Ishikawa (cell line): Measurements from ENCODE around the gene SLCO3A1.

ENCODE experiments used
- CEBPB ChIP-seq: IDR thresholded peaks from 2 replicates; pipeline ENCODE4 v1.6.1; 2012
- CREB1 ChIP-seq: IDR thresholded peaks from 2 replicates; pipeline ENCODE4 v1.6.1; 2012; ENCODE audit warnings: low read depth
- EGR1 ChIP-seq: IDR thresholded peaks from 2 replicates; pipeline ENCODE4 v1.6.1; 2012
- EP300 ChIP-seq: IDR thresholded peaks from 2 replicates; pipeline ENCODE4 v1.6.1; 2012; ENCODE audit warnings: borderline replicate concordance
- FOXM1 ChIP-seq: IDR thresholded peaks from 2 replicates; pipeline ENCODE4 v1.6.1; 2012; ENCODE audit warnings: low read depth, borderline replicate concordance
- MAX ChIP-seq: IDR thresholded peaks from 2 replicates; pipeline ENCODE4 v1.6.1; 2012
- NFIC ChIP-seq: IDR thresholded peaks from 2 replicates; pipeline ENCODE4 v1.6.1; 2012
- RAD21 ChIP-seq: IDR thresholded peaks from 2 replicates; pipeline ENCODE4 v1.6.1; 2012; ENCODE audit warnings: low read depth
- REST ChIP-seq: IDR thresholded peaks from 2 replicates; pipeline ENCODE4 v1.6.1; 2012; ENCODE audit warnings: low read depth, mild to moderate bottlenecking
- TCF12 ChIP-seq: IDR thresholded peaks from 2 replicates; pipeline ENCODE4 v1.6.1; 2012; ENCODE audit warnings: low read depth
- TEAD4 ChIP-seq: IDR thresholded peaks from 2 replicates; pipeline ENCODE4 v1.6.1; 2012
- YY1 ChIP-seq: IDR thresholded peaks from 2 replicates; pipeline ENCODE4 v1.6.1; 2012; ENCODE audit warnings: low read depth
- ZBTB7A ChIP-seq: IDR thresholded peaks from 2 replicates; pipeline ENCODE4 v1.6.1; 2012; ENCODE audit warnings: low read depth

DNA sequence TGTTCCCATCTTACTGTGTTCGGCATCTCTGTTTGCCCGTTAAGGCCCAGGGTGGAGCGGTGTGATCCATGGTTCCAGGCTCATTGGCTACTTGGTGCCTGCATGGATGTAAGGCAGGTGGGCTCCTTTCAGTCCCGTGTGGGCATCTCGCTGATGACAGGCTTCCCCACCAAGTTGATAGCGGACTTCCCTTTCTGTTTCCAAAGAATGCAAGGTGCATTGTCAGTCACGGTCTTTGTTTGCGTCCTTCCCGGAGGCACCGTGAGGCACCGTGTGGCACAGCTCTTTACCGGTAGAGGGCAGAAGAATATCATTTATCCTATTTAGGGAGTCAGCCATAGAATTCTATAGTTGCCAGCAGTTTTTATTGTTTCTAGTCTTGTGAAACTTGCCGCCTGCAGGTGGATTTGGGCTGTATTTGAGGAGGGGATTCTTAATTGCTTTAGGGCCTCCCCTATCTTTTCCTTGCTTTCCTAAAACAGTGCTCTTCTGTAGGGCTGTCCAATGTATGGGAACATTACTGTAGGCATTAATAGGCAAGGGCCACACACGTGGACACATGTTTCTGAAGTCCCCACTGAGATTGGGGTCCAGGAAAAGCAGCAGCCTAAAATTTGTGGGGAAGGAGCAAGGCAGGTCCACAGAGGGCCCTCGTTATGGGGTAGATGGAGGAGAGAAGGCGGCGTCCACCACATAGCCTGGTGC lies 244.1 kb downstream of the SLCO3A1 start:
- TF ChIP-seq CREB1 (no peak), CEBPB (no peak), MAX (no peak), YY1 (no peak), NFIC (no peak), EP300 (no peak), TEAD4 (no peak), TCF12 (no peak), RAD21 (peak; percentile 86), REST (no peak), FOXM1 (no peak), ZBTB7A (no peak), EGR1 (no peak)
